Panc1 (cell line): ENCODE results near the gene OR51E2. TPM values are rescaled to one million over a fixed set of nuclear protein-coding genes. Genes with fewer than 3 reads are reported as not detected.

Experiments
- ATAC-seq: fragments of 200-7000 bp; cut with Tn5 transposase; 2 replicates; pipeline ENCODE4 v1.9.1; 2020; ENCODE audit warnings: mild to moderate bottlenecking, moderate library complexity
- BruUV-seq: library from RNA; stranded (reverse); fragments of 400-500 nt; replicated peaks from 2 replicates; lab custom pipeline; 2021; lab: Mats Ljungman, UMichigan
- CTCF ChIA-PET: fragments of 300-600 bp; sonication (Branson Sonifier 250); formaldehyde crosslinking; loops from one replicate; lab custom pipeline; 2022; ENCODE audit warnings: antibody characterized with exemption; lab: Charles Lee
- POLR2A ChIA-PET: fragments of 300-600 bp; sonication (Branson Sonifier 250); formaldehyde crosslinking; loops from one replicate; lab custom pipeline; 2022; ENCODE audit warnings: antibody characterized with exemption; lab: Charles Lee
- DNase-seq: peaks from one replicate; pipeline ENCODE4 v3.0.0-alpha.2; 2010; ENCODE audit warnings: low read depth, low spot score
- H3K27ac ChIP-seq: 2 replicates; pipeline ENCODE4 v1.5.1; 2011; ENCODE audit warnings: mild to moderate bottlenecking, low read length, inconsistent platforms
- H3K27me3 ChIP-seq: fragments of 200-500 bp; sonication (Bioruptor generic); 2 replicates; pipeline ENCODE4 v1.6.0; 2014; ENCODE audit warnings: low read length, inconsistent platforms; ENCODE audit not compliant: control insufficient read depth, insufficient read depth
- H3K36me3 ChIP-seq: fragments of 200-500 bp; sonication (Bioruptor generic); 2 replicates; pipeline ENCODE4 v1.5.1; 2014; ENCODE audit warnings: inconsistent platforms, mild to moderate bottlenecking, low read length, moderate library complexity; ENCODE audit not compliant: control insufficient read depth, insufficient read depth
- H3K4me1 ChIP-seq: 2 replicates; pipeline ENCODE4 v1.5.1; 2011; ENCODE audit warnings: inconsistent platforms, mild to moderate bottlenecking, low read length, moderate library complexity; ENCODE audit not compliant: control insufficient read depth, insufficient read depth
- H3K4me3 ChIP-seq, 2 experiments: 2 replicates each; pipeline ENCODE4 v1.5.1; 2011 to 2012; ENCODE audit warnings: low read depth in 2 of 2, low read length in 2 of 2, mild to moderate bottlenecking in 2 of 2, inconsistent platforms in 1 of 2, moderate library complexity in 1 of 2
- H3K9me3 ChIP-seq: fragments of 200-500 bp; sonication (Bioruptor generic); 2 replicates; pipeline ENCODE4 v1.5.1; 2014; ENCODE audit warnings: low read depth, mild to moderate bottlenecking, inconsistent platforms, low read length, moderate library complexity; ENCODE audit not compliant: control insufficient read depth, insufficient read depth
- POLR2AphosphoS5 ChIP-seq: IDR thresholded peaks from 2 replicates; pipeline ENCODE4 v1.6.1; 2012; ENCODE audit warnings: mild to moderate bottlenecking, low read depth, low read length, moderate library complexity
- SIN3A ChIP-seq: IDR thresholded peaks from 2 replicates; pipeline ENCODE4 v1.6.1; 2012; ENCODE audit warnings: low read depth, mild to moderate bottlenecking, low read length, moderate library complexity, borderline replicate concordance; ENCODE audit not compliant: insufficient read depth
- TCF7L2 ChIP-seq: IDR thresholded peaks from 2 replicates; pipeline ENCODE4 v1.6.1; 2011; ENCODE audit warnings: mild to moderate bottlenecking, low read depth, low read length, inconsistent platforms
- in situ Hi-C: cut with HindIII; loops from 2 replicates; pipeline ENCODE4 v1.10.0; 2016; ENCODE audit warnings: low sequenced_read_pairs, low pct_unique_long_range_greater_than_20kb
- intact Hi-C: fragments of 100-400 bp; cut with micrococcal nuclease; formaldehyde crosslinking; loops from one replicate; pipeline ENCODE4 v1.10.0; 2022; ENCODE audit not compliant: unreplicated experiment
- total RNA-seq: library from RNA; stranded (reverse); gene quantifications from one replicate; pipeline ENCODE4 v1.2.1, GENCODE V29; 2021; ENCODE audit not compliant: unreplicated experiment
- TF ChIP-seq, protein P1 (sequence below), 2 experiments: IDR thresholded peaks; 2 replicates each; pipeline ENCODE4 v1.6.1; 2011 to 2012; ENCODE audit warnings: low read depth in 2 of 2, control low read depth in 1 of 2, low read length in 1 of 2, mild to moderate bottlenecking in 1 of 2, moderate library complexity in 1 of 2; ENCODE audit not compliant: insufficient read depth in 1 of 2
- TF ChIP-seq, protein P2 (sequence below): fragments of 450-650 bp; IDR thresholded peaks from 2 replicates; pipeline ENCODE4 v1.5.1; 2017; ENCODE audit warnings: mild to moderate bottlenecking

The OR51E2 gene
- total RNA-seq, 1 experiment from 2014 or later = not detected

DNA sequence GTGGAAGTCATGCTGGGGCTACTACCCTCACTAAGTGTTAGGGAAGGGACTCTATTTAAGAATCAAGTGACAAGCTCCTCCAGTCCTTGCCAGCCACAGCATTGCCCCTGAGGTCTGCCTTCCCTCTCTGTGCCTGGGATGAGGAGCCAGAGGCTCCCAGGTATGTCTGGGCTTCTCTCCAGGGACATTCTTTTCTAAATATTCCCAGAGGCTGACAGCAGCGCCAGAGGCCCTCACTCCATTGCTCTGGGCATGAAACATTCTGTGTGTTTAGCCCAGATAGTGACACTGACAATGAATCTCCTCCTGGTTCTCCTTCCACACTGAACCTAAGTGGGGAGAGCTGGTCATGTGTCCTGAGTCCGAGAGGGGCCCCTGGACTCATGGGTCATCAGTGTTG, 51.7 kb downstream of the OR51E2 start:
- BruUV-seq = no TSS peak
- DNase-seq = no peak
- in situ Hi-C loops = no loop called here

DNA sequence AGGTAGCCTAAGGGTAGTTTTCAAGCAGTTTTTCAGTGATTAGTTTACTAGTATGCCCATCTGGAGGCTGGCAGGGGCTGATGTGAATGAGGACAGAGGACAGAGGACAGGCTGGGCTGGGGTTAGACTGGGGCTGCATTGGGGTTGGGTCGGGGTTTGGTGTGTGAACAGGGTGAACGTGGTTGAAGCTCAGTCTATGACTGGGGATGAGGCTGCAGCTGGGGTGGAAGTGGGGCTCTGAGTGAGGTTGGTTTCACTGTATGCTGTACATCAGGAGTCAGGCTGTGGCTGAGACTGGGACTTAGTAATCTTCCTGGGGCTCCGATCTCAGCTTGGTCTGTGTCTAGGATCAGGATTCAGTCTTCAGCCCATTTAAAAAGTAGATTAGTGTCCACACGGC, 53.4 kb downstream of the OR51E2 start:
- POLR2A ChIA-PET = interaction anchor here (0.6 kb wide), 1 partner anchor 898 kb away, joined by 5 read pairs; no protein-coding TSS in a partner anchor
- no TSS peak for BruUV-seq
- Histone ChIP-seq H3K27ac (no peak overlapping the region), H3K9me3 (no peaks in the 10 kb centered on the region), H3K4me3 (no peak overlapping the region), H3K36me3 (no peaks in the 10 kb centered on the region), H3K27me3 (peaks cover 9% of the 10 kb centered on the region), H3K4me1 (no peaks in the 10 kb centered on the region)
- ATAC-seq = no peak
- intact Hi-C loops = no loop called here
- TF ChIP-seq, protein P1, sequence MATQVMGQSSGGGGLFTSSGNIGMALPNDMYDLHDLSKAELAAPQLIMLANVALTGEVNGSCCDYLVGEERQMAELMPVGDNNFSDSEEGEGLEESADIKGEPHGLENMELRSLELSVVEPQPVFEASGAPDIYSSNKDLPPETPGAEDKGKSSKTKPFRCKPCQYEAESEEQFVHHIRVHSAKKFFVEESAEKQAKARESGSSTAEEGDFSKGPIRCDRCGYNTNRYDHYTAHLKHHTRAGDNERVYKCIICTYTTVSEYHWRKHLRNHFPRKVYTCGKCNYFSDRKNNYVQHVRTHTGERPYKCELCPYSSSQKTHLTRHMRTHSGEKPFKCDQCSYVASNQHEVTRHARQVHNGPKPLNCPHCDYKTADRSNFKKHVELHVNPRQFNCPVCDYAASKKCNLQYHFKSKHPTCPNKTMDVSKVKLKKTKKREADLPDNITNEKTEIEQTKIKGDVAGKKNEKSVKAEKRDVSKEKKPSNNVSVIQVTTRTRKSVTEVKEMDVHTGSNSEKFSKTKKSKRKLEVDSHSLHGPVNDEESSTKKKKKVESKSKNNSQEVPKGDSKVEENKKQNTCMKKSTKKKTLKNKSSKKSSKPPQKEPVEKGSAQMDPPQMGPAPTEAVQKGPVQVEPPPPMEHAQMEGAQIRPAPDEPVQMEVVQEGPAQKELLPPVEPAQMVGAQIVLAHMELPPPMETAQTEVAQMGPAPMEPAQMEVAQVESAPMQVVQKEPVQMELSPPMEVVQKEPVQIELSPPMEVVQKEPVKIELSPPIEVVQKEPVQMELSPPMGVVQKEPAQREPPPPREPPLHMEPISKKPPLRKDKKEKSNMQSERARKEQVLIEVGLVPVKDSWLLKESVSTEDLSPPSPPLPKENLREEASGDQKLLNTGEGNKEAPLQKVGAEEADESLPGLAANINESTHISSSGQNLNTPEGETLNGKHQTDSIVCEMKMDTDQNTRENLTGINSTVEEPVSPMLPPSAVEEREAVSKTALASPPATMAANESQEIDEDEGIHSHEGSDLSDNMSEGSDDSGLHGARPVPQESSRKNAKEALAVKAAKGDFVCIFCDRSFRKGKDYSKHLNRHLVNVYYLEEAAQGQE (IDR thresholded peaks at IDR 0.05; ENCODE audit: insufficient read depth in 1 of 2, low read depth in 2 of 2, low read length in 1 of 2) = no peak
- TF ChIP-seq TCF7L2 (no peak), POLR2AphosphoS5 (no peak), SIN3A (no peak)
- TF ChIP-seq, protein P2, sequence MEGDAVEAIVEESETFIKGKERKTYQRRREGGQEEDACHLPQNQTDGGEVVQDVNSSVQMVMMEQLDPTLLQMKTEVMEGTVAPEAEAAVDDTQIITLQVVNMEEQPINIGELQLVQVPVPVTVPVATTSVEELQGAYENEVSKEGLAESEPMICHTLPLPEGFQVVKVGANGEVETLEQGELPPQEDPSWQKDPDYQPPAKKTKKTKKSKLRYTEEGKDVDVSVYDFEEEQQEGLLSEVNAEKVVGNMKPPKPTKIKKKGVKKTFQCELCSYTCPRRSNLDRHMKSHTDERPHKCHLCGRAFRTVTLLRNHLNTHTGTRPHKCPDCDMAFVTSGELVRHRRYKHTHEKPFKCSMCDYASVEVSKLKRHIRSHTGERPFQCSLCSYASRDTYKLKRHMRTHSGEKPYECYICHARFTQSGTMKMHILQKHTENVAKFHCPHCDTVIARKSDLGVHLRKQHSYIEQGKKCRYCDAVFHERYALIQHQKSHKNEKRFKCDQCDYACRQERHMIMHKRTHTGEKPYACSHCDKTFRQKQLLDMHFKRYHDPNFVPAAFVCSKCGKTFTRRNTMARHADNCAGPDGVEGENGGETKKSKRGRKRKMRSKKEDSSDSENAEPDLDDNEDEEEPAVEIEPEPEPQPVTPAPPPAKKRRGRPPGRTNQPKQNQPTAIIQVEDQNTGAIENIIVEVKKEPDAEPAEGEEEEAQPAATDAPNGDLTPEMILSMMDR = no peak
- CTCF ChIA-PET = no interaction called here
- no peak for DNase-seq
- in situ Hi-C loops = no loop called here

More for the DNA sequence above, 51.7 kb downstream of the OR51E2 start:
- ATAC-seq = no peak
- ChIA-PET CTCF (no interaction called here), POLR2A (no interaction called here)
- no peaks in the 10 kb centered on the region for H3K4me1 ChIP-seq
- peaks cover 9% of the 10 kb centered on the region for H3K27me3 ChIP-seq
- no peak for TF ChIP-seq POLR2AphosphoS5
- TF ChIP-seq, protein P1 (IDR thresholded peaks at IDR 0.05; ENCODE audit: insufficient read depth in 1 of 2, low read depth in 2 of 2, low read length in 1 of 2) = no peak
- TF ChIP-seq SIN3A = no peak
- TF ChIP-seq TCF7L2 = no peak
- TF ChIP-seq, protein P2 = no peak
- intact Hi-C loops = no loop called here
- no peak overlapping the region for H3K27ac ChIP-seq
- H3K9me3 ChIP-seq = no peaks in the 10 kb centered on the region
- H3K4me3 ChIP-seq = no peak overlapping the region
- H3K36me3 ChIP-seq = no peaks in the 10 kb centered on the region
